H1 (cell line): ENCODE data around the gene CYP1A1. TPM values are rescaled to one million over a fixed set of nuclear protein-coding genes. Genes with fewer than 3 reads are reported as not detected.

Experiments used
- CTCF ChIA-PET: fragments of 300-600 bp; sonication (Branson Sonifier 250); formaldehyde crosslinking; loops from one replicate; lab custom pipeline; 2021; ENCODE audit not compliant: partially characterized antibody; lab: Charles Lee
- POLR2A ChIA-PET: fragments of 300-600 bp; sonication (Branson Sonifier 250); formaldehyde crosslinking; loops from one replicate; lab custom pipeline; 2021; ENCODE audit warnings: inconsistent platforms; ENCODE audit not compliant: partially characterized antibody; lab: Charles Lee
- DNase-seq, 2 experiments: peaks; one replicate each; pipeline versions ENCODE4 v3.0.0 to v3.0.0-alpha.2; 2010 to 2022; ENCODE audit warnings: low spot score in 2 of 2, low read depth in 1 of 2, mixed read lengths in 1 of 2
- FAIRE-seq: peaks from 2 replicates; lab custom pipeline; 2011; peaks lifted over from hg19 to GRCh38; lab: Jason Lieb, UNC
- H2AFZ ChIP-seq: 2 replicates; pipeline ENCODE4 v1.8.1; 2012; ENCODE audit warnings: low read length, inconsistent platforms
- H2AK5ac ChIP-seq: 2 replicates; pipeline ENCODE4 v1.6.1; 2013; ENCODE audit warnings: low read depth, low read length
- H2BK120ac ChIP-seq: replicated peaks from 2 replicates; pipeline ENCODE3; 2013; ENCODE audit warnings: low read depth, low read length, inconsistent platforms
- H2BK12ac ChIP-seq: 2 replicates; pipeline ENCODE4 v1.6.1; 2013; ENCODE audit warnings: low read depth, low read length
- H2BK15ac ChIP-seq: 2 replicates; pipeline ENCODE4 v1.6.1; 2013; ENCODE audit warnings: low read length
- H2BK20ac ChIP-seq: 2 replicates; pipeline ENCODE4 v1.6.1; 2013; ENCODE audit warnings: low read length
- H2BK5ac ChIP-seq: 2 replicates; pipeline ENCODE4 v1.6.1; 2013; ENCODE audit warnings: low read depth, low read length
- H3K14ac ChIP-seq: 2 replicates; pipeline ENCODE4 v1.6.1; 2013; ENCODE audit warnings: inconsistent platforms; ENCODE audit not compliant: insufficient read length
- H3K18ac ChIP-seq: 2 replicates; pipeline ENCODE4 v1.6.1; 2013; ENCODE audit warnings: low read length; ENCODE audit errors: extremely low read depth
- H3K23ac ChIP-seq: 2 replicates; pipeline ENCODE4 v1.6.1; 2013; ENCODE audit warnings: inconsistent platforms; ENCODE audit not compliant: insufficient read length
- H3K23me2 ChIP-seq: 2 replicates; pipeline ENCODE4 v1.6.1; 2013; ENCODE audit warnings: low read depth, low read length
- H3K27ac ChIP-seq: 2 replicates; pipeline ENCODE4 v1.6.1; 2011; ENCODE audit warnings: low read depth, low read length, inconsistent platforms
- H3K27me3 ChIP-seq, 4 experiments: replicated peaks in 1 of 4; 1 replicate in 1 of 4; 2 replicates in 3 of 4; pipeline versions ENCODE4 v1.6.1 to v1.8.1; 2011 to 2013; ENCODE audit warnings: low read length in 3 of 4, mild to moderate bottlenecking in 3 of 4, inconsistent platforms in 2 of 4, mixed read lengths in 2 of 4, moderate library complexity in 1 of 4; ENCODE audit not compliant: control insufficient read depth in 3 of 4, insufficient read depth in 3 of 4; ENCODE audit errors: extremely low read depth in 1 of 4
- H3K36me3 ChIP-seq, 4 experiments: 2 replicates each; pipeline versions ENCODE4 v1.6.1 to v1.8.1; 2011 to 2013; ENCODE audit warnings: mild to moderate bottlenecking in 4 of 4, low read length in 3 of 4, moderate library complexity in 2 of 4, control low read depth in 1 of 4, inconsistent platforms in 1 of 4; ENCODE audit not compliant: insufficient read depth in 4 of 4, control insufficient read depth in 2 of 4
- H3K4ac ChIP-seq: replicated peaks from 2 replicates; pipeline ENCODE3; 2013; ENCODE audit warnings: low read length, low read depth, mixed read lengths, inconsistent platforms; ENCODE audit not compliant: insufficient read length
- H3K4me1 ChIP-seq, 4 experiments: replicated peaks in 1 of 4; 1 replicate in 1 of 4; 2 replicates in 3 of 4; pipeline versions ENCODE4 v1.6.1 to v1.8.1; 2011 to 2013; ENCODE audit warnings: low read length in 3 of 4, inconsistent platforms in 2 of 4, mixed read lengths in 1 of 4; ENCODE audit not compliant: insufficient read depth in 4 of 4, control insufficient read depth in 3 of 4
- H3K4me2 ChIP-seq, 2 experiments: 2 replicates each; pipeline versions ENCODE4 v1.6.1 to v1.8.1; 2011 to 2013; ENCODE audit warnings: low read depth in 2 of 2, low read length in 2 of 2, control low read depth in 1 of 2, inconsistent platforms in 1 of 2, mild to moderate bottlenecking in 1 of 2; ENCODE audit not compliant: insufficient read depth in 1 of 2
- H3K4me3 ChIP-seq, 4 experiments: fragments of 200-600, 300-600 bp in 1 of 4; sonication (generic), shearing (Covaris generic), sonication (Bioruptor Twin) in 1 of 4; 2 replicates each; pipeline versions ENCODE4 v1.5.1 to v1.8.1; 2011 to 2016; ENCODE audit warnings: low read length in 4 of 4, low read depth in 3 of 4, control low read depth in 2 of 4, inconsistent platforms in 2 of 4, mild to moderate bottlenecking in 2 of 4, mixed read lengths in 1 of 4, moderate library complexity in 1 of 4; ENCODE audit not compliant: insufficient read depth in 2 of 4; ENCODE audit errors: extremely low read depth in 1 of 4
- H3K56ac ChIP-seq: replicated peaks from 2 replicates; pipeline ENCODE3; 2013; ENCODE audit warnings: low read depth, mild to moderate bottlenecking, mixed read lengths, low read length, inconsistent platforms; ENCODE audit not compliant: insufficient read length
- H3K79me1 ChIP-seq: 2 replicates; pipeline ENCODE4 v1.6.1; 2013; ENCODE audit warnings: low read depth, low read length, control low read depth
- H3K79me2 ChIP-seq, 2 experiments: 2 replicates each; pipeline versions ENCODE4 v1.6.1 to v1.8.1; 2012 to 2013; ENCODE audit warnings: low read length in 2 of 2, mild to moderate bottlenecking in 2 of 2, inconsistent platforms in 1 of 2; ENCODE audit not compliant: insufficient read depth in 2 of 2, control insufficient read depth in 1 of 2
- H3K9ac ChIP-seq, 4 experiments: replicated peaks in 1 of 4; 1 replicate in 1 of 4; 2 replicates in 3 of 4; pipeline versions ENCODE4 v1.6.1 to v1.8.1; 2011 to 2013; ENCODE audit warnings: low read depth in 3 of 4, low read length in 3 of 4, control low read depth in 2 of 4, mild to moderate bottlenecking in 2 of 4, moderate library complexity in 2 of 4, inconsistent platforms in 1 of 4; ENCODE audit errors: extremely low read depth in 1 of 4
- H3K9me3 ChIP-seq, 2 experiments: 2 replicates each; pipeline versions ENCODE4 v1.6.1 to v1.8.1; 2012 to 2013; ENCODE audit warnings: mild to moderate bottlenecking in 2 of 2, moderate library complexity in 2 of 2, control low read depth in 1 of 2, inconsistent platforms in 1 of 2, low read depth in 1 of 2, low read length in 1 of 2, mixed read lengths in 1 of 2; ENCODE audit not compliant: insufficient read depth in 2 of 2
- H4K20me1 ChIP-seq, 2 experiments: replicated peaks in 1 of 2; 2 replicates each; pipeline versions ENCODE3 to v1.8.1; 2011 to 2013; ENCODE audit warnings: inconsistent platforms in 2 of 2, low read length in 2 of 2, mild to moderate bottlenecking in 1 of 2; ENCODE audit not compliant: insufficient read depth in 2 of 2, control insufficient read depth in 1 of 2
- H4K5ac ChIP-seq: 2 replicates; pipeline ENCODE4 v1.6.1; 2013; ENCODE audit warnings: low read length, low read depth, mixed read lengths, inconsistent platforms; ENCODE audit not compliant: insufficient read length
- H4K8ac ChIP-seq: 2 replicates; pipeline ENCODE4 v1.8.0; 2013; ENCODE audit warnings: mild to moderate bottlenecking, moderate library complexity, low read length, inconsistent platforms; ENCODE audit not compliant: insufficient read depth; ENCODE audit errors: extremely low read depth
- H4K91ac ChIP-seq: replicated peaks from 2 replicates; pipeline ENCODE3; 2013; ENCODE audit warnings: low read length, mixed read lengths, inconsistent platforms; ENCODE audit not compliant: insufficient read length
- EP300 ChIP-seq, 2 experiments: IDR thresholded peaks; 1 replicate in 1 of 2; 2 replicates in 1 of 2; pipeline ENCODE4 v1.6.1; 2011 to 2012; ENCODE audit warnings: low read depth in 2 of 2, low read length in 2 of 2, mild to moderate bottlenecking in 2 of 2, borderline replicate concordance in 1 of 2, inconsistent platforms in 1 of 2, moderate library complexity in 1 of 2
- KDM4A ChIP-seq: IDR thresholded peaks from one replicate; pipeline ENCODE4 v1.7.1; 2012; ENCODE audit warnings: low read depth, mild to moderate bottlenecking, moderate library complexity, low read length, inconsistent platforms; ENCODE audit not compliant: severe bottlenecking
- RAD21 ChIP-seq, 2 experiments: IDR thresholded peaks in 1 of 2; conservative IDR thresholded peaks in 1 of 2; 2 replicates each; pipeline ENCODE4 v1.6.1; 2011; ENCODE audit warnings: low read depth in 2 of 2, low read length in 2 of 2, improper control_type of control experiment in 1 of 2, inconsistent platforms in 1 of 2, mild to moderate bottlenecking in 1 of 2, moderate library complexity in 1 of 2
- RNF2 ChIP-seq: fragments of 200-900, 300-1000 bp; sonication (generic); IDR thresholded peaks from 2 replicates; pipeline ENCODE4 v1.7.1; 2016; ENCODE audit warnings: borderline replicate concordance, low read depth, mild to moderate bottlenecking, antibody characterized with exemption, low read length; ENCODE audit not compliant: poor library complexity, severe bottlenecking; ENCODE audit errors: missing control alignments
- WGBS, 2 experiments: shearing (Covaris generic) in 1 of 2; methylation state at CpG; one replicate each; pipeline versions ENCODE4 v1.1.6 to v1.1.7; 2013 to 2015; ENCODE audit warnings: low lambda C conversion rate in 2 of 2, mixed read lengths in 2 of 2, inconsistent platforms in 1 of 2, low coverage in 1 of 2, missing lambda C conversion rate in 1 of 2; ENCODE audit not compliant: insufficient replicate concordance in 2 of 2, insufficient coverage in 1 of 2, insufficient read length in 1 of 2; ENCODE audit errors: extremely low coverage in 1 of 2, missing lambda C conversion rate in 1 of 2; 5-methylcytosine and 5-hydroxymethylcytosine counted together
- polyA plus RNA-seq, 7 experiments: library from polyadenylated mRNA; depleted of rRNA in 3 of 7; stranded (reverse) in 5 of 7; unstranded in 2 of 7; fragments of >200 nt in 5 of 7; fragments of 200-250 nt in 2 of 7; gene quantifications; 1 replicate in 5 of 7; 2 replicates in 1 of 7; 4 replicates in 1 of 7; pipeline versions ENCODE4 v1.2.1 to v1.2.3, GENCODE V29; 2011 to 2013; ENCODE audit warnings: missing spikeins in 2 of 7, mixed read lengths in 2 of 7
- total RNA-seq: library from RNA; stranded (reverse); fragmentation: NEBNext Ultra II Directional; extraction: Animal tissue kit (Norgen Biotek cat#: 25700); gene quantifications from 2 replicates; pipeline ENCODE4 v1.2.1, GENCODE V29; 2021

The CYP1A1 gene
- total and polyA plus RNA-seq, 2 of the 8 experiments (the other 6 are each of a cell fraction or from before 2014, with no cell fraction given): 0.32 to 0.35 TPM

DNA sequence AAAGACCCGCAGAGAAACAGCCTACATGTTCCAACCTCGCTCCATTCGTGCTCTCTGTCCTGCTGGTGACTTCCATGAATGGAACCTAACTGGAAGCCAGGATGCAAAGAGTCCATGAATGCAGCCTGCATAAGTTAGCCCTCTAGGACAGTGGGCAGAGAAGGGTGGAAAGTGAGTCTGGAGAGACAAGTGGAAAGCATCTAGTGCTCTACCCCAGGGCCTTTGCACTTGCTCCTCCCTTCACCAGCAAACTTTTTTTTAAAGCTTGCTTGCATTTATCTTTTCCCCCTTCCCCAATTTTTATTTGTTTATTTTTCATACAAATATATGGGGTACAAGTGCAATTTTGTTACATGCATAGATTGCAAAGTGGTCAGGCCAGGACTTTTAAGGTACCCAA, 7.9 kb upstream of the CYP1A1 start:
- no peak overlapping the region for H3K4ac ChIP-seq
- no peak overlapping the region for H4K91ac ChIP-seq
- H3K27ac ChIP-seq: no peak overlapping the region
- H3K4me3 ChIP-seq: no peak overlapping the region
- H3K14ac ChIP-seq: no peak overlapping the region
- CTCF ChIA-PET: interaction anchor here (0.7 to 1.2 kb wide), 4 partner anchors 17 to 38 kb away, joined by 3 to 5 read pairs (median 4); no protein-coding TSS in a partner anchor
- no peaks in the 10 kb centered on the region for H4K20me1 ChIP-seq
- no peaks in the 10 kb centered on the region for H3K23me2 ChIP-seq
- H2BK5ac ChIP-seq: no peak overlapping the region
- no peak overlapping the region for H2AK5ac ChIP-seq
- peaks cover 0 to 1% (median 0%) of the 10 kb centered on the region in 4 experiments; a peak in 4 of 7 replicates for H3K27me3 ChIP-seq
- H2BK15ac ChIP-seq: no peak overlapping the region
- no peak overlapping the region for H3K23ac ChIP-seq
- no peaks in the 10 kb centered on the region; a peak in 1 of 4 replicates for H3K9me3 ChIP-seq
- H3K4me1 ChIP-seq: no peaks in the 10 kb centered on the region
- FAIRE-seq: no peak
- no peak overlapping the region for H3K56ac ChIP-seq
- no peak overlapping the region for H3K18ac ChIP-seq
- H3K79me2 ChIP-seq: no peaks in the 10 kb centered on the region
- POLR2A ChIA-PET: interaction anchor here (0.9 kb wide), 1 partner anchor 27 kb away, joined by 5 read pairs; no protein-coding TSS in a partner anchor
- H2BK12ac ChIP-seq: no peak overlapping the region
- H2AFZ ChIP-seq: no peak overlapping the region
- WGBS, 2 experiments: 85% methylated on average over 3 of the region's 3 CpGs; no CpG with 5 or more reads in 1 of the 2 experiments
- H3K79me1 ChIP-seq: no peaks in the 10 kb centered on the region
- no peak overlapping the region for H3K4me2 ChIP-seq
- H3K36me3 ChIP-seq: no peaks in the 10 kb centered on the region
- H4K5ac ChIP-seq: no peak overlapping the region
- no peak for DNase-seq
- H3K9ac ChIP-seq: no peak overlapping the region
- H2BK120ac ChIP-seq: no peak overlapping the region
- TF ChIP-seq RNF2 (no peak), EP300 (IDR thresholded peaks at IDR 0.05; ENCODE audit: borderline replicate concordance in 1 of 2, low read depth in 2 of 2, low read length in 2 of 2) (no peak), RAD21 (IDR thresholded peaks at IDR 0.05 in 1 of 2, conservative IDR thresholded peaks at IDR 0.05 in 1 of 2; ENCODE audit: low read depth in 2 of 2, low read length in 2 of 2) (no peak), KDM4A (no peak)
- no peak overlapping the region for H2BK20ac ChIP-seq
- no peak overlapping the region for H4K8ac ChIP-seq
